HG03571 (cell line): Measurements from ENCODE around the gene RAB11A.
"Not testable (repeated sequence)": the region's sequence is repeated elsewhere in the genome, so short reads cannot be mapped to it uniquely, and the experiment has no call there.

Experiments
- ATAC-seq: cut with Tn5 transposase; IDR thresholded peaks from one replicate; pipeline ENCODE4 v1.9.1; 2021; ENCODE audit not compliant: unreplicated experiment

Gene RAB11A

DNA sequence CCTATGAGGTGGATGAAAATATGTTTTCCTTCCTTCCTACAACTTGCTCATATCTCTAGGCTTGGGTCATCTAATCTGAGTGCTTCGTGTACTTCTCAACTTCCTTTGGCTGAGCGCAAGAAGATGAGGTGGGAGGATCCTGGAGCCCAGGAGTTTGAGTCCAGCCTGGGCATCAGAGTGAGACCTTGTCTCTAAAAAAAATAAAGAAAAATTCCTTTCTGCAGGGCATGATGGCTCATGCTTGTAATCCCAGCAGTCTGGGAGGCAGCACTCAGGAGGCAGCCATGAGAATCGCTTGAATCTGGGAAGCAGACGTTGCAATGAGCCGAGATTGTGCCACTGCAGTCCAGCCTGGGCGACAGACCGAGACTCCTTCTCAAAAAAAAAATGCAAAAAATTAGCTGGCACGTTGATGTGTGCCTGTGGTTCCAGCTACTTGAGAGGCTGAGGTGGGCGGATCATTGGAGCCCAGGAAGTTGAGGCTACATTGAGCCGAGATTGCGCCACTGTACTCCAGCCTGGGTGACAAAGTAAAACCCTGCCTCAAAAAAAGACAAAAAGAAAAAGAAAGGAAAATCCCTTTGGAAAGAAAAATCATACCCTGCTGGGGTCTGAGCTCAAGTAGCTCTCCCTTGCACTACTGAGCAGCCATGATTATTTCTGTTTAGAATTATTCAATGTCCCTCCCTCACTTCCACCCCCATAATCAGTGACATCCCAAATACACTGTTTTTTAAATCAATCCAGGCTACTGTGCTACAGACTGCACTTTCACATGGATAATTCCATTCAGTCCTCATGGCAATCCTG lies 28.0 kb upstream of the RAB11A start:
- ATAC-seq: no peak

DNA sequence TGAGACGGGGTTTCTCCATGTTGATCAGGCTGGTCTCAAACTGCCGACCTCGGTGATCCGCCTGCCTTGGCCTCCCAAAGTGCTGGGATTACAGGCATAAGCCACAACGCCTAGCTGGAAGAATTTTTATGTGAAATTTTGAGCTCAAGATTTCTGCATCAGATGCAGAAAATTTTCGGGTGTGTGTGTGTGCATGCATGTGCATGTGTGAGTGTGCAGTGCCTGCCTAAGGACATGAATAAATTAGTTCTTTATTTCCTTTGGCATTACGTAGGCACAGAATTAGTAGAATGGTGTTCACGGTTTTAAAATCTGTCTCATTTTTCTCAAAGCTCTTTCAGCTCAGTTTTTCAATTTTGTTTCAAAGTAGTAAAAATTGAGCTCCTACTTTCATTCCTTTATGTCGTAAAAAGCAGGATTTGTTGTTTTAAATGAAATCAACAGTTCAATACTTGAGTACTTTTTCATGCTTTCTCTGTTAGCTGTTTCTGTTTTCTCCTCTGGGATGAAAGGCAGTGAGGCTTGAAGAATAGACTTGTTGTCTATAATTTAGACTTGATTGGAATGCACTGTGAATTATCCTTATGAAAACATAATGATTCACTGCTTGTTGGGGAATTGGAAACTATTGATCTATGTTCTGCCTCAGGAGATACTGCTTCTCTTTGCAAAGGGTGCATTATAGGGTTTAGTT lies 23.3 kb upstream of the RAB11A start:
- ATAC-seq: no peak

GRCh38 chr15:65847989-65848388 lies 21.3 kb upstream of the RAB11A start:
- no peak for ATAC-seq

DNA sequence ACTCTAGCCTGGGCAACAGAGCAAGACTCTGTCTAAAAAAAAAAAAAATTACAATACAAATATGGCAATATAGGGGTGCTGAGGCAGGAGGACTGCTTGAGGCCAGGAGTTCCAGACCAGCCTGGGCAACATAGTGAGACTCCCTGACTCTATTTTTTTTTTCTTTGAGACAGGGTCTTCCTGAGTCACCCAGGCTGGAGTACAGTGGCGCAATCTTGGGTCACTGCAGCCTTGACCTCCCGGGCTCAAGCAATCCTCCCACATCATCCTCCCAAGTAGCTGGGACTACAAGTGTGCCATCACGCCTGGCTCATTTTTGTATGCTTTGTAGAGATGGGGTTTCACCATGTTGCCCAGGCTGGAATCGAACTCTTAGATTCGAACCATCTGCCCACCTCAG lies 17.3 kb upstream of the RAB11A start:
- no peak for ATAC-seq

DNA sequence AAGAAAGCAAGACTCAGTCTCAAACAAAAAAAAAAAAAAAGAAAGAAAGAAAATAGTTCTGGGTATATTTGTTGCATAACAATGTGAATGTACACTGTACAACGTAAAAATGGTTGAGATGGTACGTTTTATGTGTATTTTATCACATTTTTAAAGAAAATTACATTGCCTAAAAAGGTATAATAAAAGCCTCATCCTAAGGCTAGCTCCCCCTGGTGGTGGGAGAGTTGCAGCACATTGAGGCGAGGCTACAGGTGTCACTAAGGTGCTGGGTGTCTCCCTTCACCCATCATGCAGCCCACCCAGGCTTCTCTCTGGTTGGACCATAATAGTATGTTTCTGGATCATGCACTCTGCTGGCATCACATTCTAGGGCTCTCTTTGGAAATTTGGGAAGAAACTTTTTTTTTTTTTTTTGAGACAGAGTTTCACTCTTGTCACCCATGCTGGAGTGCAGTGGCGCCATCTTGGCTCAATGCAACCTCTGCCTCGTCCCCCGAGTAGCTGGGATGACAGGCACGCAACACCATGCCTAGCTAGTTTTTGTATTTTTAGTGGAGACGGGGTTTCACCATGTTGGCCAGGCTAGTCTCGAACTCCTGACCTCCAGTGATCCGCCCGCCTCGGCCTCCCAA lies 12.4 kb upstream of the RAB11A start:
- no peak for ATAC-seq

DNA sequence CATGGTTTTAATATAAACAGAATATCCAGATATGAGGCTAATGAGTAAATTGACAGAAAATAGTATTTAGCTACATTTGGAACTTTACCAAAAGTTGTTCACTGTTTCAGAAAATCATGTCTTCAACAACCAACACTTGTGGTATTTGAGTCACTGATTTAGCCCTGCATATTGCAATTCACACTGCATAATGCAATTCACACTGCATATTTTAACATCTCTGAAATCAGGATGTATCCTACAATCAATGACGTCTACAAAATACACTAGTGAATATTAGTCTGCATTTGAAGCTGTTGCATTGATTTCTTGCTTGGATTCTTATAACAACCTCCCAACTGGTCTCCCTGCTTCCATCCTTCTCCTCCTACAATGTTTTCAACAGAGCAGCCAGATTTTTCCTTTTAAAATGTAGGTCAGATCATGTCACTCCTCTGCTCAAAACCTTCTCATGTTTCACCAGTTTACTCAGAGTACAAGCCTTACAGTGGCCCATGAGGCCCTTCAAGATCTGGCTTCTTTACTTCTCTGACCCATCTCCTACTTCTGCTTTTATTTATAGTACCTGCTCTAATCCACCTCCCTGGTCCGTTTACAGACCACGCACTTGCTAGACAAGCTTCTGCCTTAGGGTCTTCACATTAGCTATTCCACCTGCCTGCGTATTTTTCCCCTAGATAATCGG lies 11.4 kb upstream of the RAB11A start:
- ATAC-seq: no peak

DNA sequence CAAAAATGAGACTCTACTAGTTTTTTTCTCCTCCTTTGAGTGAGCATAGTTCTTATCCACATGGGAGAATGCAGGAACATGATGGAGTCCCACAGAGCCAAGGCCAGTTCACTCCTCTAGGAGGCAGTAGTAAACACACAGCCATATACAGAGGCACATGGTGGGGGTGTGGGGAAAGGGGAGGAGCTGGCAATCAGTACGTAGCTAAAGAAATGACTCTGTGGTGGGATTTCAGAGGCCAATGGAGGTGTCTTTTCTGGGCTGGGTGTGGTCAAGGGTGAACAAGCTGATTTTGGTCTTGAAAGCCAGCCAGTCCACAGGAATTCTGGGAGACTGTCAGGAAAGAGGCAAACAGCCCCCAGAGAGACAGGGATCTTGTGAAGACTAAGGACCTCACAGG lies 6.6 kb upstream of the RAB11A start:
- no peak for ATAC-seq

- no peak for ATAC-seq
Measured at GRCh38 chr15:65863106-65863505, 6.2 kb upstream of the RAB11A start.

DNA sequence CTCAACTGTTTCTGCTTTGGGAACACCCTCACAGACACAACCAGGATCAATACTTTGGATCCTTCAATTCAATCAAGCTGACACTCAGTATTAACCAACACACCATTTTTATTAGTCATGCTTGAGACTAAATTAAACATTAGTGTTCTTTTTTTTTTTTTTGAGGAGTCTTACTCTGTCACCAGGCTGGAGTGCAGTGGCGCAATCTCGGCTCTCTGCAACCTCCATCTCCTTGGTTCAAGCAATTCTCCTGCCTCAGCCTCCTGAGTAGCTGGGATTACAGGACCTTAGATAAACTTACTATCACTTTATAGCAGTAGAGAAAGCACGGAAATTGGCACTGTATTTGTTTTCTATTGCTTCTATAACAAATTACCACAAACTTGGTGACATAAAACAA lies 2.0 kb upstream of the RAB11A start:
- ATAC-seq: no peak

DNA sequence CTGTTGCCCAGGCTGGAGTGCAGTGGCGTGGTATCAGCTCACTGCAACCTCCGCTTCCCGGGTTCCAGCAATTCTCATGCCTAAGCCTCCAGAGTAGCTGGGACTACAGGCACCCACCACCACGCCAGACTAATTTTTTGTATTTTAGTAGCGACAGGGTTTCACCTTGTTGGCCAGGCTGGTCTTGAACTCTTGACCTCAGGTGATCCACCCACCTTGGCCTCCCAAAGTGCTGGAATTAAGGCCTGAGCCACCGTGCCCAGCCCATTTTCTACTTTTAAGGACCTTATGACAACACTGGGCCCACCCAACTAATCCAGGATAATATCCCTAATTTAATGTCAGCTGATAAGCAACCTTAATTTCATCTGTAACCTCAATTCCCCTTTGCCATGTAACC lies 1.4 kb upstream of the RAB11A start:
- not testable (repeated sequence) for ATAC-seq

DNA sequence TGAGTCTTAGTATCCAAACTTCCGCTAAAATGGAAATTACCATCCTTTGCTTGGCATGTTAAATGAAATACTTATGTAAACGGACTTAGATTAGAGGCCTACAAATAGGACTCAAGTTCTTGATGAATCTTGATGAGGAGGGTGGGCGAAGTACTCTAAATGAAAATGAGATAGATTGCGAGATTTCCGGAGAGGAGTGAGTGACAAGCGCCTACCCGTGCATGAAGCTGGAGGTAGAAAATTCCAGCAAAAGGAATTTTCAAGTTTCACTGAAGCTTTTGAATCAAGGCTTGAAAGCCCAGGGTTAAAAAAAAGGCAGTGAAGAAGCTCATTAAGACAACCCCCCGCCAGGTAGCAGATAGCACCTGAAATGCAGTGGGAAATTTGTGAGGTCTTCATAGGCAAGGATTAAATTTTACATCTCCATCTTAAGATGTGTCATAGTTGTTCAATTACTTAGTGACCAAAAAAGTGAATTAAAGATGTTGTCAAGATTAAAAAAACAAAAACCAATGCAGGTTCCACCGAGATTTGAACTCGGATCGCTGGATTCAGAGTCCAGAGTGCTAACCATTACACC lies 655 bp upstream of the RAB11A start:
- no peak for ATAC-seq

- ATAC-seq: no peak
Measured at GRCh38 chr15:65869954-65870871, 922 bp downstream of the RAB11A start.

DNA sequence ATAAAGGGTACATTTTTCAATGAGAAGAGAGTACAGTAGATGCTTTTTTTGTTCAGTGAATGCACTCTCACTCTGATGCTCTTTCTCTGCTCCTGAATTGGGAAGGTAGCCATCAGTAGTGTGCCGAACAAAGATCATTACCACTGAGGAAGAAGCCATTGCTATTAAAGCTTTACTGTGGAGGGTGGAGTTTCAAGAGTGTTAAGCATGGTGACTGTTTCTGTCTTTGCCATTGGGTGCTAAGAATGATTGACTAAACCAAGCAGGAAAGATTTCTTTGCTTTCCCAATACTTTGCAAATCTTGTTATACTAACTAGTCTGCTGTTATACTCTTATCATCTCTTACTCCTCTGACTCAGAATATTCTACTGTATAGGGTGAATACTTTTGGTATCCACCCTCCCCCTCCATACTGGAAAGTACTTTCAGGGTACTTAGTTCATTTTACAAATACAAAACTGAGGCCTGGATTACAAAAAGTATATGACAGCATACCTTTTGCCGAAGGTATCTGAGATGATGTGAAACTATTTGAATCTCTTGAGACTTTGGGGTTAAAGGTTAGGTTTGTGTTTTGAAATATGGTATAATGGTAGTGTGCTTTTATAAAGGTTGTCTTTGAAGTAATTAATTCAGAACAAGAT lies 1.7 kb downstream of the RAB11A start:
- ATAC-seq: no peak

DNA sequence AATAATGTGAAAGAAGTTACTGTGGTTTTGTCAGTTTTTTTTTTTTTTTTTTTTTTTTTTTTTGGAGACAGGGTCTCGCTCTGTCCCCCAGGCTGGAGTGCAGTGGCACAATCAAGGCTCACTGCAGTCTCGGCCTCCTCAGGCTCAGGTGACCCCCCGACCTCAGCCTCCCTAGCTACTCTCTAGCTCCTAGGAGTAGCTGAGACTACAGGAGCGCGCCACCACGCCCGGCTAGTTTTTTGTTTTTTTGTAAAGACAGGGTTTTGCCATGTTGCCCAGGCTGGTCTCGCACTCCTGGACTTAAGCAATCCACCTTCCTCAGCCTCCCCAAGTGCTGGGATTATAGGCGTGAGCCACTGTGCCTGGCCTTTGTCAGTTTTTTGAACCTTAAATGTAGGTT lies 2.6 kb downstream of the RAB11A start:
- ATAC-seq: not testable (repeated sequence)

DNA sequence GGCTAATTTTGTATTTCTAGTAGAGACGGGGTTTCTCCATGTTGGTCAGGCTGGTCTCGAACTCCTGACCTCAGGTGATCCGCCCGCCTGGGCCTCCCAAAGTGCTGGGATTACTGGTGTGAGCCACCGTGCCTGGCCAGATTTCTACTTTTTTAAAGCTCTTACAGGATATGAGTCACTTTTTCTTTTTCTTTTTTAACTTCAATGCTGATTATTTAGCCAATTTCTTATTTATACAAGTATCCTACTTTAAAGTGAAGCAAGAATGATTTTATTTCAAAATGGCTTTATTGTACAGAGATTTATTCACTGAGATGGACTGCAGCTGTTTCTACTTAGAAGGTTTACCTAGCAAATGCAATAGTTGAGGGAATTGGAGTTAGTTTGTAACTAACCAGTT lies 3.3 kb downstream of the RAB11A start:
- ATAC-seq: not testable (repeated sequence)

DNA sequence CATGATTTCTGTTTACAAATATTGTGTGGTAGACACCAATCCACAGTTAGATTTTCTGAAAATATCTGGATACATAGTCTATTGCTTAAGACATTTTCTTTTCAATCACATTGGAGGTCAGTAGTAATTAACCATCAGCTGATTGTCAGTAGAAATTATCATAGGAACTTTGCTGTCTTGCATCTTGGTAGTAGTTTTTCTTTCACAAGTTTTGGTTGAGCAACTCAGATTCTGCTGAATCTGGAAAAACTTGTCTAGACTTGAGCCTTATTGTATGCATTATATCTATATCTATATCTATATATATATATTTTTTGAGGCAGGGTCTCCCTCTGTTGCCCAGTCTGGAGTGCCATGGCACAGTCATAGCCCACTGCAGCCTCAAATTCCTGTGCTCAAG lies 4.0 kb downstream of the RAB11A start:
- no peak for ATAC-seq

DNA sequence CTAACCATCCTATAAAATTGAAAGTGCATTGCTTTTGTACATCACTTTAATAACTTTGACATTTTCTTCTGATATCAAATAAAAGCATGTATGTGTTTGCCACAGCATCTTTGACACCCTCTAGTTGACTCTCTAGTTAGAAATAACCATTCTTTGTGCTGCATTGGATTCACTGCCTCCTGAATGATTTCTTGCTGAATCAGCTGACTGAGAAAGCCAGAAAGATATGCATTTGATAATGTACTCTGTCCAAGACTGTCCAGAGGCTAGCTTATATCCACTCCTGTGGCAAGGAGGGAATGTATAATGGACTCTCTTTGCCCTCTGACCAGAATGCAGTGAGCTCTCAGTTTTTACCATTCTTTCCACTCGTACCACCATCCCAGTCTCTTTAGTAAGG lies 6.2 kb downstream of the RAB11A start:
- no peak for ATAC-seq

- ATAC-seq: no peak
Measured at GRCh38 chr15:65877749-65878148, 8.5 kb downstream of the RAB11A start.

GRCh38 chr15:65881766-65882434 lies 12.6 kb downstream of the RAB11A start:
- no peak for ATAC-seq
